HG03469 (cell line): ENCODE results near the gene MARCHF4.
"Not testable (repeated sequence)": the region's sequence is repeated elsewhere in the genome, so short reads cannot be mapped to it uniquely, and the experiment has no call there.

Source experiments
- ATAC-seq: cut with Tn5 transposase; IDR thresholded peaks from one replicate; pipeline ENCODE4 v1.9.1; 2021; ENCODE audit warnings: mild to moderate bottlenecking, moderate library complexity, moderate number of reproducible peaks; ENCODE audit not compliant: unreplicated experiment

Gene MARCHF4

GRCh38 chr2:216392018-216392562 lies 19.8 kb upstream of the MARCHF4 start:
- no peak for ATAC-seq

GRCh38 chr2:216391401-216391800 lies 19.1 kb upstream of the MARCHF4 start:
- ATAC-seq, result no peak

GRCh38 chr2:216389570-216389969 lies 17.3 kb upstream of the MARCHF4 start:
- no peak for ATAC-seq

- ATAC-seq, result no peak
These were observed 16.0 kb upstream of the MARCHF4 start for GRCh38 chr2:216388046-216388884.

- ATAC-seq, result no peak
These were observed 15.0 kb upstream of the MARCHF4 start for GRCh38 chr2:216387262-216387661.

GRCh38 chr2:216385478-216385877 lies 13.2 kb upstream of the MARCHF4 start:
- no peak for ATAC-seq

GRCh38 chr2:216384409-216384808 lies 12.1 kb upstream of the MARCHF4 start:
- not testable (repeated sequence) for ATAC-seq

GRCh38 chr2:216379977-216380376 lies 7.7 kb upstream of the MARCHF4 start:
- ATAC-seq, result no peak

GRCh38 chr2:216375286-216375685 lies 3.0 kb upstream of the MARCHF4 start:
- ATAC-seq, result no peak

GRCh38 chr2:216373896-216374295 lies 1.6 kb upstream of the MARCHF4 start:
- ATAC-seq, result no peak

GRCh38 chr2:216372761-216373291 lies 543 bp upstream of the MARCHF4 start:
- no peak for ATAC-seq

GRCh38 chr2:216370961-216371712 lies 1.1 kb downstream of the MARCHF4 start:
- no peak for ATAC-seq

- no peak for ATAC-seq
These were observed 2.5 kb downstream of the MARCHF4 start for GRCh38 chr2:216369821-216370220.

GRCh38 chr2:216366777-216367471 lies 5.4 kb downstream of the MARCHF4 start:
- no peak for ATAC-seq

- no peak for ATAC-seq
These were observed 6.8 kb downstream of the MARCHF4 start for GRCh38 chr2:216365518-216365917.

GRCh38 chr2:216363221-216363620 lies 9.1 kb downstream of the MARCHF4 start:
- ATAC-seq, result no peak

GRCh38 chr2:216362730-216363129 lies 9.6 kb downstream of the MARCHF4 start:
- no peak for ATAC-seq

GRCh38 chr2:216355711-216356110 lies 16.6 kb downstream of the MARCHF4 start:
- ATAC-seq, result no peak

GRCh38 chr2:216354306-216354705 lies 18.0 kb downstream of the MARCHF4 start:
- ATAC-seq, result no peak

- no peak for ATAC-seq
These were observed 19.5 kb downstream of the MARCHF4 start for GRCh38 chr2:216352653-216353270.
